ENCODE measurements around the gene P2RX6.

DNA sequence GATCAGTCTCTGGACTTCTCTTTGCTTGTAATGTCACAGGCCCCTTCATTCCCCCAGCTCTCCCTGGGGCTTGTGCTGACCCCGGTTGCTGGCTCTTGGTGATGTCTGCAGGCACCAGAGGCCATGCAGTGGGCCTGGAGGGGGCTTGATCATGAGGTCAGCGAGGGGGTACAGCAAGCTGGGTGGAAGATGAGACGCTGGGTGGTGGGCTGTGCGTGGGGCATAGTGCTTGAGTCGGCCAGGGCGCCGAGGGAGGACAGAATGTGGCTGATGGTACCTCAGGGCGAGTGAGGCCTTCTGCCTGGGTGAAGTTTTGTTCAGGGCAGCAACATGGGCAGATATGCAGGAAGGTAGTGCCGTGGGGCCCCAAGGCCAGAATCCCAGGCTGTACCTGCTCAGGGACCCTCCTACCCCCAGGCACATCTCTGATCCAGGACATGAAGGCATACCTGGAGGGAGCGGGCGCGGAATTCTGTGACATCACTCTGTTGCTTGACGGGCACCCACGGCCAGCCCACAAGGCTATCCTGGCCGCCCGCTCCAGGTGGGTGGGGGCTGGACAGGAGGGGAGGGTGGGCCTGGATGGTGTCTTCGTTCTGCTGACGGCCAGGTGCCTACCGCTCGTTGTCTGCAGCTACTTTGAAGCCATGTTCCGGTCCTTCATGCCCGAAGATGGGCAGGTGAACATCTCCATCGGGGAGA lies 19.5 kb upstream of the P2RX6 start:
- TF ChIP-seq TCF7 (IDR thresholded peaks at IDR 0.05; ENCODE audit: borderline replicate concordance) = no peak
- no peak for TF ChIP-seq TBP (optimal IDR thresholded peaks at IDR 0.05; ENCODE audit: low read depth, low read length)
- TF ChIP-seq, protein P1, sequence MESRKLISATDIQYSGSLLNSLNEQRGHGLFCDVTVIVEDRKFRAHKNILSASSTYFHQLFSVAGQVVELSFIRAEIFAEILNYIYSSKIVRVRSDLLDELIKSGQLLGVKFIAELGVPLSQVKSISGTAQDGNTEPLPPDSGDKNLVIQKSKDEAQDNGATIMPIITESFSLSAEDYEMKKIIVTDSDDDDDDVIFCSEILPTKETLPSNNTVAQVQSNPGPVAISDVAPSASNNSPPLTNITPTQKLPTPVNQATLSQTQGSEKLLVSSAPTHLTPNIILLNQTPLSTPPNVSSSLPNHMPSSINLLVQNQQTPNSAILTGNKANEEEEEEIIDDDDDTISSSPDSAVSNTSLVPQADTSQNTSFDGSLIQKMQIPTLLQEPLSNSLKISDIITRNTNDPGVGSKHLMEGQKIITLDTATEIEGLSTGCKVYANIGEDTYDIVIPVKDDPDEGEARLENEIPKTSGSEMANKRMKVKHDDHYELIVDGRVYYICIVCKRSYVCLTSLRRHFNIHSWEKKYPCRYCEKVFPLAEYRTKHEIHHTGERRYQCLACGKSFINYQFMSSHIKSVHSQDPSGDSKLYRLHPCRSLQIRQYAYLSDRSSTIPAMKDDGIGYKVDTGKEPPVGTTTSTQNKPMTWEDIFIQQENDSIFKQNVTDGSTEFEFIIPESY (CRISPR knock-in tag; IDR thresholded peaks at IDR 0.05) = no peak
- TF ChIP-seq NFIC (IDR thresholded peaks at IDR 0.05) = no peak
- no peak for TF ChIP-seq ETV6 (IDR thresholded peaks at IDR 0.05; ENCODE audit: borderline replicate concordance in 1 of 2, low read depth in 2 of 2, low read length in 1 of 2)
- no peak for TF ChIP-seq ETV6 (CRISPR knock-in tag; IDR thresholded peaks at IDR 0.05; ENCODE audit: borderline replicate concordance)

Measured in K562 (cell line).